KMS-11 (cell line): Measurements from ENCODE around the gene CYBRD1.
A peak's percentile ranks its signal among the peaks of the same experiment; 100 is the strongest.
"Not testable (repeated sequence)": the region's sequence is repeated elsewhere in the genome, so short reads cannot be mapped to it uniquely, and the experiment has no call there.

Experiments used
- H2AFZ ChIP-seq: fragments of 200-600 bp; sonication (generic); 2 replicates; pipeline ENCODE4 v1.6.1; 2016; ENCODE audit warnings: antibody characterized with exemption, mixed run types, low read depth
- H3K27ac ChIP-seq: fragments of 200-600 bp; sonication (generic); 2 replicates; pipeline ENCODE4 v1.6.1; 2016; ENCODE audit warnings: mild to moderate bottlenecking, mixed run types
- H3K27me3 ChIP-seq: fragments of 200-600 bp; sonication (generic); 2 replicates; pipeline ENCODE4 v1.6.1; 2017; ENCODE audit warnings: mild to moderate bottlenecking, low read depth, mixed run types, moderate library complexity; ENCODE audit not compliant: insufficient read depth
- H3K36me3 ChIP-seq: fragments of 200-600 bp; sonication (generic); 2 replicates; pipeline ENCODE4 v1.6.1; 2017; ENCODE audit warnings: mild to moderate bottlenecking, mixed run types; ENCODE audit not compliant: insufficient read depth
- H3K4me1 ChIP-seq: fragments of 200-600 bp; sonication (generic); 2 replicates; pipeline ENCODE4 v1.6.1; 2016; ENCODE audit warnings: mild to moderate bottlenecking, low read depth, mixed run types; ENCODE audit not compliant: poor library complexity, severe bottlenecking
- H3K4me2 ChIP-seq: fragments of 200-600 bp; sonication (generic); 2 replicates; pipeline ENCODE4 v1.7.0; 2016; ENCODE audit warnings: mild to moderate bottlenecking, mixed run types
- H3K4me3 ChIP-seq: fragments of 200-600 bp; sonication (generic); IDR thresholded peaks from 2 replicates; pipeline ENCODE4 v1.6.1; 2017; ENCODE audit warnings: low read depth, low read length, mixed read lengths; ENCODE audit not compliant: insufficient read depth
- H3K79me2 ChIP-seq: fragments of 200-600 bp; sonication (generic); 2 replicates; pipeline ENCODE4 v1.6.1; 2016; ENCODE audit warnings: low read depth, mixed run types; ENCODE audit not compliant: insufficient read depth
- H3K9ac ChIP-seq: fragments of 200-600 bp; sonication (generic); 2 replicates; pipeline ENCODE4 v1.6.1; 2016; ENCODE audit warnings: mild to moderate bottlenecking, mixed run types
- H4K20me1 ChIP-seq: fragments of 200-600 bp; sonication (generic); 2 replicates; pipeline ENCODE4 v1.6.1; 2016; ENCODE audit warnings: mild to moderate bottlenecking, mixed run types; ENCODE audit not compliant: insufficient read depth
- CTCF ChIP-seq: fragments of 200-600 bp; sonication (generic); conservative IDR thresholded peaks from 2 replicates; pipeline ENCODE4 v1.6.1; 2017; ENCODE audit warnings: low read depth, mild to moderate bottlenecking, antibody characterized with exemption, low read length, moderate library complexity, mixed read lengths

CYBRD1 gene

GRCh38 chr2:171523088-171524017 lies 1.1 kb downstream of the CYBRD1 start:
- Histone ChIP-seq H3K27ac (no peak overlapping the region), H2AFZ (peak overlapping the region; percentile 16; the same call in 1 of the 2 replicates)
- TF ChIP-seq CTCF: no peak

GRCh38 chr2:171524018-171524401 lies 1.7 kb downstream of the CYBRD1 start:
- no peak overlapping the region for H3K4me3 ChIP-seq
- no peaks in the 10 kb centered on the region for H4K20me1 ChIP-seq
- H3K27me3 ChIP-seq: no peaks in the 10 kb centered on the region
- TF ChIP-seq CTCF: no peak
- H3K36me3 ChIP-seq: no peaks in the 10 kb centered on the region
- no peaks in the 10 kb centered on the region for H3K79me2 ChIP-seq
- H3K4me1 ChIP-seq: no peaks in the 10 kb centered on the region
- H3K9ac ChIP-seq: no peak overlapping the region
- H3K4me2 ChIP-seq: no peak overlapping the region
- H2AFZ ChIP-seq: 0 out of 2 replicates have a peak overlapping the region, but pooled peaks have one; percentile 16
- no peak overlapping the region for H3K27ac ChIP-seq

More at GRCh38 chr2:171523088-171524017, 1.1 kb downstream of the CYBRD1 start:
- no peak overlapping the region for H3K9ac ChIP-seq
- no peaks in the 10 kb centered on the region for H3K4me1 ChIP-seq
- no peak overlapping the region for H3K4me2 ChIP-seq
- H3K27me3 ChIP-seq: no peaks in the 10 kb centered on the region
- no peaks in the 10 kb centered on the region for H4K20me1 ChIP-seq
- no peaks in the 10 kb centered on the region for H3K36me3 ChIP-seq
- no peak overlapping the region for H3K4me3 ChIP-seq
- no peaks in the 10 kb centered on the region for H3K79me2 ChIP-seq

- Histone ChIP-seq H3K4me2 (no peak overlapping the region), H3K36me3 (no peaks in the 10 kb centered on the region), H3K4me3 (no peak overlapping the region), H3K27ac (no peak overlapping the region), H2AFZ (no peak overlapping the region), H3K27me3 (no peaks in the 10 kb centered on the region), H4K20me1 (no peaks in the 10 kb centered on the region), H3K79me2 (no peaks in the 10 kb centered on the region), H3K4me1 (no peaks in the 10 kb centered on the region), H3K9ac (no peak overlapping the region)
- TF ChIP-seq CTCF: peak; percentile 87
These were observed 7.6 kb downstream of the CYBRD1 start for GRCh38 chr2:171529914-171530313.

- H4K20me1 ChIP-seq: no peaks in the 10 kb centered on the region
- TF ChIP-seq CTCF: no peak
- no peak overlapping the region for H3K27ac ChIP-seq
- H3K4me2 ChIP-seq: no peak overlapping the region
- H3K9ac ChIP-seq: no peak overlapping the region
- H3K27me3 ChIP-seq: no peaks in the 10 kb centered on the region
- no peak overlapping the region for H3K4me3 ChIP-seq
- H2AFZ ChIP-seq: no peak overlapping the region
- no peaks in the 10 kb centered on the region for H3K79me2 ChIP-seq
- H3K36me3 ChIP-seq: no peaks in the 10 kb centered on the region
- no peaks in the 10 kb centered on the region for H3K4me1 ChIP-seq
These were observed 8.1 kb downstream of the CYBRD1 start for GRCh38 chr2:171530378-171530777.

GRCh38 chr2:171530859-171531258 lies 8.6 kb downstream of the CYBRD1 start:
- not testable (repeated sequence) for H3K79me2 ChIP-seq, H3K27ac ChIP-seq, H3K4me3 ChIP-seq, H3K36me3 ChIP-seq, H3K4me2 ChIP-seq, H2AFZ ChIP-seq, H3K4me1 ChIP-seq, H3K9ac ChIP-seq, H4K20me1 ChIP-seq, H3K27me3 ChIP-seq
